ENCODE data around the gene TUBB. TPM values are rescaled to one million over a fixed set of nuclear protein-coding genes. Genes with fewer than 3 reads are reported as not detected.

TUBB gene
- polyA plus RNA-seq, 2 of the 4 experiments (the other 2 are of a cell fraction) = 691 to 1,044 TPM

DNA sequence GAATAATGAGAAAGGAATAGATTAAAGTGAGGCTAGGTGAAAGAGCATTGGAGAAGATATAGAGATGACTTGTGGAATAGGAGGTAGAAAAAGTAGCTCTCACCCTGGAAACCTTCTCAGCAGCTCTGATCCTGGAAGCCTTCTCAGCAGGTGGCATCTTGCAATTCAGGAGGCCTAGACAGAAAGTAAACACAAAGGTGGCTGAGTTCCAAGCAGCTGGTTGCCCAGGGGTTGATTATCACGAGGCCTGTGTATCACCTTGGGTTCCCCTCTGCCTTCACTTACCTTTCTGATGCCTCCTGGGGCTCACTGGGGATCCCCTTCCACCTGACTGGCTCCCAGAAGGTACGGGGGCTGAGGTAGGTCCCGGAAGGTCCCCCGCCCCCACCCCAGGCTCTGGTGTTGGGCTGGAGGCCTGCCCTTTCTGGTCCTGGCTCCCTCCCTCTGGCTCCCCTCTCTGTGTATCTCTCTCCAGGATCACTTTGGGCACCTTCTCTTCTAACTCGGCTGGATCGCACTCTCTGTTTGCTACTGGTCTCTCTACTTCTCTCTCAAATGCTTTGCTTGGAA is 12.8 kb upstream of the TUBB start (continued):
- TF ChIP-seq, protein P1, sequence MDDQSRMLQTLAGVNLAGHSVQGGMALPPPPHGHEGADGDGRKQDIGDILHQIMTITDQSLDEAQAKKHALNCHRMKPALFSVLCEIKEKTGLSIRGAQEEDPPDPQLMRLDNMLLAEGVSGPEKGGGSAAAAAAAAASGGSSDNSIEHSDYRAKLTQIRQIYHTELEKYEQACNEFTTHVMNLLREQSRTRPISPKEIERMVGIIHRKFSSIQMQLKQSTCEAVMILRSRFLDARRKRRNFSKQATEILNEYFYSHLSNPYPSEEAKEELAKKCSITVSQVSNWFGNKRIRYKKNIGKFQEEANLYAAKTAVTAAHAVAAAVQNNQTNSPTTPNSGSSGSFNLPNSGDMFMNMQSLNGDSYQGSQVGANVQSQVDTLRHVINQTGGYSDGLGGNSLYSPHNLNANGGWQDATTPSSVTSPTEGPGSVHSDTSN (IDR thresholded peaks at IDR 0.05) = no peak

DNA sequence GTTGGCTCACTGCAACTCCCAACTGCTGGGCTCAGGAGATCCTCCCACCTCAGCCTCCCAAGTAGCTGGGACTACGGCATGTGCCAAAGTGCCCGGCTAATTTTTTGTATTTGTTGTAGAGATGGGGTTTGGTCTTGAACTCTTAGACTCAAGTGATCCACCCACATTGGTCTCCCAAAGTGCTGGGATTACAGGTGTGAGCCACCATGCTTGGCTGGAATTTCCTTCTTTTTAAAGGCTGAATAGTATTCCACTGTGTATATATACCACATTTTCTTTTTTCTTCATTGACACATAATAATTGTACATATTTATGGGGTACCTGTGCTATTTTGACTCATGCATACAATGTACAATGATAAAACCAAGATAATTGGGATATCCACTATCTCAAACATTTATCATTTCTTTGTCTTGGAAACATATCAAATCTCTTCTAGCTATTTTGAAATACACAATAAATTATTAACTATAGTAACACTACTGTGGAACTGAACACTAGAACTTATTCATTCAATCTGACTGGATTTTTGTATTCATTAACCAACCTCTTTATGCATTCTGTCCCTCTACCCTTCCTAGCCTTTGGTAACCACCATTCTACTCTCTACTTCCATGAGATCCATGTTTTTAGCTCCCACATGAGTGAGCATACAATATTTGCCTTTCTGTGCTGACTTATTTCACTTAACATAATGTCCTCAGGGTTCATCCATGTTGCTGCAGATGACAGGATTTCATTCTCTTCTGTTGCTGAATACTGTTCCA is 10.9 kb upstream of the TUBB start:
- DNase-seq (ENCODE audit: low read depth in 1 of 2, low spot score in 1 of 2) = no peak
- no peaks in the 10 kb centered on the region for H3K9me3 ChIP-seq
- peak overlapping the region; percentile 51 for H3K4me2 ChIP-seq
- no peak overlapping the region for H3K4me3 ChIP-seq
- H3K27ac ChIP-seq = peak overlapping the region; percentile 63 to 73; a peak in 5 of 6 replicates
- ChIA-PET CTCF (interaction anchor here (1.4 to 4.9 kb wide), 4 partner anchors 12 to 30 kb away, joined by 3 to 22 read pairs (median 12); no protein-coding TSS in a partner anchor), POLR2A (no interaction called here)
- FAIRE-seq = no peak
- peak; percentile 23 to 41; a peak in 2 of 6 replicates for ATAC-seq
- WGBS (ENCODE audit: missing lambda C conversion rate) = 81% methylated on average over 2 of the region's 2 CpGs
- TF ChIP-seq FOSL2 (IDR thresholded peaks at IDR 0.05) = no peak
- TF ChIP-seq FOSL2 (CRISPR knock-in tag; IDR thresholded peaks at IDR 0.05) = no peak
- no peak for TF ChIP-seq JUNB (IDR thresholded peaks at IDR 0.05)
- no peak for TF ChIP-seq SMC3 (IDR thresholded peaks at IDR 0.05)
- no peak for TF ChIP-seq NFE2L2 (conservative IDR thresholded peaks at IDR 0.05; ENCODE audit: low read length)
- no peak for TF ChIP-seq POLR2A (IDR thresholded peaks at IDR 0.05; ENCODE audit: low read length)
- TF ChIP-seq HEYL (CRISPR knock-in tag; IDR thresholded peaks at IDR 0.05) = no peak
- no peak for TF ChIP-seq JUN (IDR thresholded peaks at IDR 0.05)
- TF ChIP-seq FOSB (CRISPR knock-in tag; IDR thresholded peaks at IDR 0.05) = no peak
- TF ChIP-seq SREBF2 (IDR thresholded peaks at IDR 0.05) = no peak
- TF ChIP-seq KDM1A (IDR thresholded peaks at IDR 0.05; ENCODE audit: low read depth) = no peak
- H3K4me1 ChIP-seq = peaks cover 37% of the 10 kb centered on the region

DNA sequence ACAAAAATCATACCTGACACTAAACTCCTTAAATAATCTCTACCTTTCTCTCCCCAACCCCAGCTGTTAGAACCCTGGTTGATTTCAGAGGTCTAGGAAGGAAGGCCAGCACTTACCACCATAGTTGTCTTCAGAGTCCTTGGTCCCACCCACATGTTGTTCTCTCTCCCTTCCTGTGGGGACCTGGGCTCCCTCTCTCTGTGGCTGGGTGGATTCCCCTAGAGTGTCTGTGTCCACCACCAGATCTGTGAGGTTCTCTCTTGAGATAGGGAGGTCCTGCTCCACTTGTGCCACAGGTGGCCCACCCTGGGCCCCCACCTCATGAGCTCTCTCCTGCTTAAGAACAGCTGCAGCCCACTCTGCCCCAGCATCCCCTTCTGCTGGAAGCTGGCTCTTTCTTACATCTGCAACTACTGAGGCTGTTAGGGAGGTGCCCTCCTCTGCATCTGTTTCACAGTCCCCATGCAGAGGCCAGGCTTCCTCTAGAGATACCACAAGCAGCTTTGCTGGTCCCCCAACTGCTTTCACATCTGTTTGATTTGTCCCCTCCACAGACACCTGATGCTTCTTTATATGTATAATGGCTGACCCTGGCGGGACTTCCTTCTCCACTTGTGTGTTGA is 8.3 kb upstream of the TUBB start:
- Histone ChIP-seq H3K4me2 (no peak overlapping the region), H3K27ac (no peak overlapping the region), H3K9me3 (no peaks in the 10 kb centered on the region), H3K4me1 (peaks cover 39% of the 10 kb centered on the region), H3K4me3 (no peak overlapping the region)
- ATAC-seq = no peak
- FAIRE-seq = no peak
- CTCF ChIA-PET = interaction anchor here (0.7 to 4.9 kb wide), 5 partner anchors 10 to 425 kb away, joined by 3 to 22 read pairs (median 4); no protein-coding TSS in a partner anchor
- DNase-seq (ENCODE audit: low read depth in 1 of 2, low spot score in 1 of 2) = no peak
- POLR2A ChIA-PET = no interaction called here
- 90% methylated on average over 1 of the region's 1 CpG for WGBS (ENCODE audit: missing lambda C conversion rate)
- TF ChIP-seq, protein P2, sequence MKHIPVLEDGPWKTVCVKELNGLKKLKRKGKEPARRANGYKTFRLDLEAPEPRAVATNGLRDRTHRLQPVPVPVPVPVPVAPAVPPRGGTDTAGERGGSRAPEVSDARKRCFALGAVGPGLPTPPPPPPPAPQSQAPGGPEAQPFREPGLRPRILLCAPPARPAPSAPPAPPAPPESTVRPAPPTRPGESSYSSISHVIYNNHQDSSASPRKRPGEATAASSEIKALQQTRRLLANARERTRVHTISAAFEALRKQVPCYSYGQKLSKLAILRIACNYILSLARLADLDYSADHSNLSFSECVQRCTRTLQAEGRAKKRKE (CRISPR knock-in tag; IDR thresholded peaks at IDR 0.05; ENCODE audit: low read depth) = no peak
- TF ChIP-seq, protein P1 (IDR thresholded peaks at IDR 0.05) = no peak
- TF ChIP-seq, protein P3, sequence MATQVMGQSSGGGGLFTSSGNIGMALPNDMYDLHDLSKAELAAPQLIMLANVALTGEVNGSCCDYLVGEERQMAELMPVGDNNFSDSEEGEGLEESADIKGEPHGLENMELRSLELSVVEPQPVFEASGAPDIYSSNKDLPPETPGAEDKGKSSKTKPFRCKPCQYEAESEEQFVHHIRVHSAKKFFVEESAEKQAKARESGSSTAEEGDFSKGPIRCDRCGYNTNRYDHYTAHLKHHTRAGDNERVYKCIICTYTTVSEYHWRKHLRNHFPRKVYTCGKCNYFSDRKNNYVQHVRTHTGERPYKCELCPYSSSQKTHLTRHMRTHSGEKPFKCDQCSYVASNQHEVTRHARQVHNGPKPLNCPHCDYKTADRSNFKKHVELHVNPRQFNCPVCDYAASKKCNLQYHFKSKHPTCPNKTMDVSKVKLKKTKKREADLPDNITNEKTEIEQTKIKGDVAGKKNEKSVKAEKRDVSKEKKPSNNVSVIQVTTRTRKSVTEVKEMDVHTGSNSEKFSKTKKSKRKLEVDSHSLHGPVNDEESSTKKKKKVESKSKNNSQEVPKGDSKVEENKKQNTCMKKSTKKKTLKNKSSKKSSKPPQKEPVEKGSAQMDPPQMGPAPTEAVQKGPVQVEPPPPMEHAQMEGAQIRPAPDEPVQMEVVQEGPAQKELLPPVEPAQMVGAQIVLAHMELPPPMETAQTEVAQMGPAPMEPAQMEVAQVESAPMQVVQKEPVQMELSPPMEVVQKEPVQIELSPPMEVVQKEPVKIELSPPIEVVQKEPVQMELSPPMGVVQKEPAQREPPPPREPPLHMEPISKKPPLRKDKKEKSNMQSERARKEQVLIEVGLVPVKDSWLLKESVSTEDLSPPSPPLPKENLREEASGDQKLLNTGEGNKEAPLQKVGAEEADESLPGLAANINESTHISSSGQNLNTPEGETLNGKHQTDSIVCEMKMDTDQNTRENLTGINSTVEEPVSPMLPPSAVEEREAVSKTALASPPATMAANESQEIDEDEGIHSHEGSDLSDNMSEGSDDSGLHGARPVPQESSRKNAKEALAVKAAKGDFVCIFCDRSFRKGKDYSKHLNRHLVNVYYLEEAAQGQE (IDR thresholded peaks at IDR 0.05) = no peak
- TF ChIP-seq KDM5A (IDR thresholded peaks at IDR 0.05) = no peak
- TF ChIP-seq, protein P4, sequence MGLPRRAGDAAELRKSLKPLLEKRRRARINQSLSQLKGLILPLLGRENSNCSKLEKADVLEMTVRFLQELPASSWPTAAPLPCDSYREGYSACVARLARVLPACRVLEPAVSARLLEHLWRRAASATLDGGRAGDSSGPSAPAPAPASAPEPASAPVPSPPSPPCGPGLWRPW (IDR thresholded peaks at IDR 0.05) = no peak
- no peak for TF ChIP-seq HOXB13 (CRISPR knock-in tag; IDR thresholded peaks at IDR 0.05; ENCODE audit: low read depth)
- no peak for TF ChIP-seq EHF (CRISPR knock-in tag; IDR thresholded peaks at IDR 0.05)
- no peak for TF ChIP-seq CBX2 (IDR thresholded peaks at IDR 0.05; ENCODE audit: borderline replicate concordance, low read depth)
- no peak for TF ChIP-seq SREBF2 (IDR thresholded peaks at IDR 0.05)
- no peak for TF ChIP-seq JUNB (IDR thresholded peaks at IDR 0.05)
- TF ChIP-seq TP53 (CRISPR knock-in tag; IDR thresholded peaks at IDR 0.05) = no peak
- TF ChIP-seq ZC3H11A (IDR thresholded peaks at IDR 0.05) = no peak

Data from A549 (cell line).